Kidney (tissue), 14 donors: ENCODE results near the gene POLA2. TPM values are rescaled to one million over a fixed set of nuclear protein-coding genes. Genes with fewer than 3 reads are reported as not detected.

ENCODE experiments used
- DNase-seq, 5 donors: peaks; one replicate each; pipeline ENCODE4 v3.0.0-alpha.2; 2013 to 2020
- FAIRE-seq: peaks from 2 replicates; lab custom pipeline; 2012; peaks lifted over from hg19 to GRCh38; lab: Jason Lieb, UNC
- H3K27ac ChIP-seq, 2 donors: one replicate each; pipeline ENCODE4 v1.7.0; 2013; ENCODE audit warnings: low read depth in 2 of 2, low read length in 2 of 2, inconsistent platforms in 1 of 2
- H3K27me3 ChIP-seq: one replicate; pipeline ENCODE4 v1.7.1; 2013; ENCODE audit warnings: low read length, inconsistent platforms; ENCODE audit not compliant: control insufficient read depth, insufficient read depth
- H3K36me3 ChIP-seq, 3 donors: one replicate each; pipeline versions ENCODE4 v1.7.0 to v1.7.1; 2013; ENCODE audit warnings: low read length in 3 of 3, control low read depth in 1 of 3, inconsistent platforms in 1 of 3; ENCODE audit not compliant: insufficient read depth in 3 of 3, control insufficient read depth in 2 of 3
- H3K4me1 ChIP-seq, 3 donors: one replicate each; pipeline versions ENCODE4 v1.7.0 to v1.7.1; 2013; ENCODE audit warnings: low read length in 3 of 3, inconsistent platforms in 1 of 3, low read depth in 1 of 3; ENCODE audit not compliant: control insufficient read depth in 2 of 3, insufficient read depth in 2 of 3
- H3K4me3 ChIP-seq, 3 donors: one replicate each; pipeline versions ENCODE4 v1.7.0 to v1.8.1; 2013; ENCODE audit warnings: low read length in 3 of 3, control low read depth in 1 of 3, inconsistent platforms in 1 of 3
- H3K9ac ChIP-seq, 3 donors: one replicate each; pipeline versions ENCODE4 v1.7.0 to v1.7.1; 2013; ENCODE audit warnings: low read length in 3 of 3, control low read depth in 1 of 3, inconsistent platforms in 1 of 3
- H3K9me3 ChIP-seq, 3 donors: one replicate each; pipeline versions ENCODE4 v1.7.0 to v1.7.1; 2013; ENCODE audit warnings: low read length in 3 of 3, control low read depth in 1 of 3, inconsistent platforms in 1 of 3; ENCODE audit not compliant: control insufficient read depth in 2 of 3, insufficient read depth in 1 of 3
- intact Hi-C: fragments of 100-400 bp; cut with DNase I; formaldehyde crosslinking; loops from one replicate; pipeline ENCODE4 v1.11.1; 2022
- polyA plus RNA-seq: library from polyadenylated mRNA; stranded (reverse); fragments of 350-450 nt; fragmentation: Illumina TruSeq; extraction: RNeasy Lipid Tissue Mini Kit (QIAGEN cat#74804); gene quantifications from one replicate; pipeline ENCODE4 v1.2.3, GENCODE V29; 2014; ENCODE audit warnings: low read depth, low replicate concordance; ENCODE audit not compliant: insufficient read depth
- total RNA-seq: library from RNA; stranded (reverse); fragmentation: NEBNext Ultra II Directional; extraction: Animal tissue kit (Norgen Biotek cat#: 25700); gene quantifications from one replicate; pipeline ENCODE4 v1.2.1, GENCODE V29; 2021
- TF ChIP-seq, protein P1 (sequence below): IDR thresholded peaks from 3 replicates; pipeline ENCODE4 v1.5.1; 2012; ENCODE audit warnings: mild to moderate bottlenecking, moderate library complexity, borderline replicate concordance; ENCODE audit not compliant: insufficient read depth; ENCODE audit errors: extremely low read depth
- donor health status: control.
- donor health status: control.
- donor health status: control.
- donor health status: control.
- donor health status: control.
- donor health status: DM: yes; HTN: yes; CAD: no.
- donor health status: Normal renal cell carcinoma (clear cell type).

Gene POLA2
- total and polyA plus RNA-seq, 2 donors from 2014 or later: 6.5 to 13.6 TPM

- Histone ChIP-seq H3K27ac (peak overlapping the region; percentile 89 to 92), H3K4me3 (no peak overlapping the region), H3K27me3 (no peaks in the 10 kb centered on the region), H3K4me1 (peaks cover 0 to 18% (median 7%) of the 10 kb centered on the region in 3 donors), H3K9me3 (no peaks in the 10 kb centered on the region), H3K36me3 (peaks cover 0 to 12% (median 4%) of the 10 kb centered on the region in 3 donors), H3K9ac (peak overlapping the region in 1 of 3 donors; percentile 73)
- DNase-seq (peak in 3 of 5 donors; percentile 29 to 93 (median 82)), FAIRE-seq (no peak)
- TF ChIP-seq, protein P1, sequence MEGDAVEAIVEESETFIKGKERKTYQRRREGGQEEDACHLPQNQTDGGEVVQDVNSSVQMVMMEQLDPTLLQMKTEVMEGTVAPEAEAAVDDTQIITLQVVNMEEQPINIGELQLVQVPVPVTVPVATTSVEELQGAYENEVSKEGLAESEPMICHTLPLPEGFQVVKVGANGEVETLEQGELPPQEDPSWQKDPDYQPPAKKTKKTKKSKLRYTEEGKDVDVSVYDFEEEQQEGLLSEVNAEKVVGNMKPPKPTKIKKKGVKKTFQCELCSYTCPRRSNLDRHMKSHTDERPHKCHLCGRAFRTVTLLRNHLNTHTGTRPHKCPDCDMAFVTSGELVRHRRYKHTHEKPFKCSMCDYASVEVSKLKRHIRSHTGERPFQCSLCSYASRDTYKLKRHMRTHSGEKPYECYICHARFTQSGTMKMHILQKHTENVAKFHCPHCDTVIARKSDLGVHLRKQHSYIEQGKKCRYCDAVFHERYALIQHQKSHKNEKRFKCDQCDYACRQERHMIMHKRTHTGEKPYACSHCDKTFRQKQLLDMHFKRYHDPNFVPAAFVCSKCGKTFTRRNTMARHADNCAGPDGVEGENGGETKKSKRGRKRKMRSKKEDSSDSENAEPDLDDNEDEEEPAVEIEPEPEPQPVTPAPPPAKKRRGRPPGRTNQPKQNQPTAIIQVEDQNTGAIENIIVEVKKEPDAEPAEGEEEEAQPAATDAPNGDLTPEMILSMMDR: no peak
- intact Hi-C loops: no loop called here
Measured at GRCh38 chr11:65290448-65291165, 28.8 kb downstream of the POLA2 start.

- peak overlapping the region; percentile 89 to 92 for H3K27ac ChIP-seq
- H3K9me3 ChIP-seq: no peaks in the 10 kb centered on the region
- peaks cover 0 to 12% (median 3%) of the 10 kb centered on the region in 3 donors for H3K36me3 ChIP-seq
- H3K4me1 ChIP-seq: peaks cover 0 to 23% (median 7%) of the 10 kb centered on the region in 3 donors
- H3K9ac ChIP-seq: peak overlapping the region in 1 of 3 donors; percentile 73
- no peak for DNase-seq
- no peaks in the 10 kb centered on the region for H3K27me3 ChIP-seq
- no peak for FAIRE-seq
- TF ChIP-seq, protein P1: no peak
- H3K4me3 ChIP-seq: no peak overlapping the region
- intact Hi-C loops: no loop called here
Measured at GRCh38 chr11:65291613-65292012, 29.9 kb downstream of the POLA2 start.

GRCh38 chr11:65292890-65293289, 31.1 kb downstream of the POLA2 start:
- TF ChIP-seq, protein P1: no peak
- no peak for FAIRE-seq
- H3K36me3 ChIP-seq: peaks cover 0 to 8% (median 3%) of the 10 kb centered on the region in 3 donors

More at GRCh38 chr11:65292890-65293289, 31.1 kb downstream of the POLA2 start:
- Histone ChIP-seq H3K9ac (no peak overlapping the region), H3K27ac (peak overlapping the region; percentile 23 to 89), H3K4me1 (peaks cover 0 to 28% (median 7%) of the 10 kb centered on the region in 3 donors), H3K9me3 (no peaks in the 10 kb centered on the region), H3K4me3 (no peak overlapping the region), H3K27me3 (no peaks in the 10 kb centered on the region)
- DNase-seq: no peak
- intact Hi-C loops: no loop called here
